GM18867 (cell line): Measurements from ENCODE around the gene RPL15.
"Not testable (repeated sequence)": the region's sequence is repeated elsewhere in the genome, so short reads cannot be mapped to it uniquely, and the experiment has no call there.

ENCODE experiments used
- ATAC-seq: cut with Tn5 transposase; IDR thresholded peaks from one replicate; pipeline ENCODE4 v1.9.1; 2021; ENCODE audit warnings: mild to moderate bottlenecking, moderate library complexity; ENCODE audit not compliant: unreplicated experiment

The RPL15 gene

DNA sequence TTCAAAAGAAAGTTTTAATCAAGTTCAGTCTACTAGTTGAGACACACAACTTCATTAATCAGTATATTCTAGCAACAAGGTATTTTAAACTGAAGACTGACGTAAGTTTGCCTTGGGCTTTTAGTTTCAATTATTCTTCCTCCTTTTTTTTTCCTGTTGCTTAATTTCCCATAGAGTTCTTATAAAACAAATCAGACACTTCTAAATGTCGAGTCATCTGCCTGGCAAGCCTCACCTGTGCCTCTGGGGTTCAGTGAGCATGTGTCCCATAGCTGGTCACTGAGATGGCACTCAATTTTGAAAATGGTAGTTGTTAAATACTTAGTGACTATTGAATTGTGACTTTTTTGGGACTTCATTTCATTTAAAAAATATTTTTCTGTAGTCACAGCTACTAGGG lies 27.5 kb upstream of the RPL15 start:
- no peak for ATAC-seq

DNA sequence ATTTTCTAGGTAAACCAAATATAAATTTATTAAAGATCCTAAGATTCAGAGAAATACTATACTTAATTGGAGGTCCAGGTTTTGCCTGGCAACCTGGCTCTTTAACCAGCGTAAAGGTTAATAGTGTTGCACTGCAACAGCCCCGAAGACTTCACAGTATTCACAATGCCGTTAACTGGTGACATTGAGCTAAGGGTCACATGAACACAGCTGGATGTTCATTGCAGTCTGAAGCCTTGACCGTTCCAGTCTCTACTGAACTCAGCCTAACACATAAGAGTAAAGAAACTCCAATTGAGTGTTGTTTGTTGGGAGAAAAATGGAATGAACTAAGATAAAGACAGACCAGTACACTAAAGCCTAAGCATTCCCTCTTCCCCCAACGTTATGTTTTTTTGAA lies 27.0 kb upstream of the RPL15 start:
- no peak for ATAC-seq

DNA sequence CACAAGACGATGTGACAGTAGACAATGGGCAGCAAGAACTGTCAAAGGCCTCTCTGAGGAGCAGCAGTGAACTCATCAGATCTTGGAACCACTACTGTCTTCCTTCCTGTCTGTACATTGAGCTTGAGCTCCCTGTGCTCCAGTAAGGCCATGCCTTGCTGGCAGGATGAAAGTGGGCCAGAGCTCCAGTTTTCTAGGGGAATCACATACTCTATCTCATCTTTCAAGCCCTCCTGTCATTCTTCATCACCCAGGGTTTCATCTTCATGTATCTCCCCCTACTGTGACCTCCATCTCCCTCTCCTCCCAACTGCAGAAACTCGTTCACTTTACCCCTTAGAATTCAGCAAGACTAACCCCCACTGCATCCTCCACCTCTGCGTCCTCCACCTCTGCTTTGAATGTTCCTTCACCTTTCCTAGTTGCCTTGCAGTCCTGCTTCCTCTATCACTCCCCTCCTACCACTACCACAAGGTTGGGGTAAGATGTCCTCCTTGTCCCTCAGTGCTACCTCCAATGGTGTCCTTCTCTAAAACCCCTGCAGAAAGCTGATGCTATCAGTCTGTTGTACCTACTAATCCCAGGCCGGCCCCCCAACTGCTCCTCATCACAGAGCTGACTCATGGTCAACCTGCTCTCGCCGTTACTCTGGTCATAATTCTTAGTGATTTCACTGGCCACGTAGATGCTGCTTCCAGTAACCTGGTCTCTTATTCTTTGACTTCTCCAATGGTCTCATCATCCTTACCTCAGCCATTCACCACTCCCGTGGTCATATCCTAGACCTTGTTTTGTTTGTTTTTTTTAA lies 22.5 kb upstream of the RPL15 start:
- no peak for ATAC-seq

DNA sequence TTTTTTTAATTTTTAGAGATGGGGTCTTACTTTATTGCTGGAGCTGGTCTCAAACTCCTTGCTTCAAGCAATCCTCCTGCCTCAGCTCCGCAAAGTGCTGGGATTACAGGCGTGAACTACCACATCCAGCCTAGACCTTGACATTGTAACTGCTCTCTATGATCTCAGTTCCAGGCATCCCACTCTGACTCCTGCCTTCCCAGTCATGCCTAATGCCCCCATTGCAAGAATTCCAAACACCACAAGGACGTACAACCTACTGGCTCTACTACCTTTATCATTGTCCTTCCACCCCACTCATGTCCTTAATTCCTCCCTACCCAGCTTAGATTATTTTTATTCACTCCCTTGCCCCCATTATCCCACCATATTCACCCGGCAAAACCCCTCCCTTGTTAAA lies 21.8 kb upstream of the RPL15 start:
- no peak for ATAC-seq

DNA sequence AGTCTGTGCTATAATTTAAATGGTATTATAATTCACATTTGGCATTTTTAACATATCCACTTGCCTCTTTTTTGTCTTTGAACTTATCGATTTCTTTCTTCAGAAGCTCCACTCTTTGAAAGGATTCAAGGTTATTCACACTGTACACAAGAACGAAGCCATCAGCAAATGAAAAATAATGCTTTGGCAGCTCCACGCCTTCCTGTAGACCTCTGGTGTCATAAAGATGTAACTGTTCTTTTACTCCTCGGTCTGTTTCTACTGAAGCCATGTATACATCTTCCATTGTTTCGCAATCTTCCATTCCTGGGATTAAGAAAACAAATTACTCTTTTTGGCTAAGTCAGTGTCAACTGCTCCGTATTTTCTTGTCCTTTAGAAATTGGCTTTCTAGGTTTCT lies 16.2 kb upstream of the RPL15 start:
- no peak for ATAC-seq

DNA sequence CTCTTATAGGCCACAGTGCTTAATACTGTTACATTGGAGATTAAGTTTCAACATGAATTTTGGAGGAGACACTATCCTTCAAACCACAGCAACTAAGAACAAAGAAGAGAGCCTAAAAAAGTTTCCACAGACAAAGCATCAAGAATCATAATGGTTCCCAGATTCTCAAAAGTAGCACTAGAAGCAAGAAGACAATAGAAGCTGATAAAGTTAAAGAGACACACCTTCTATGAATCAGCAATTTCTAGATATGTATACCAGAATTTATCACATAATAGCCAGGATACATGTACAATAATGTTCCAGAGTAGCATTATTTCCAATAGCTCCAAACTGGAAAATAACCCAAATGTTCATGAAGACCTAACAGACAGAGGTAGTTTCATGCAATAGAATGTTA lies 12.4 kb upstream of the RPL15 start:
- no peak for ATAC-seq

DNA sequence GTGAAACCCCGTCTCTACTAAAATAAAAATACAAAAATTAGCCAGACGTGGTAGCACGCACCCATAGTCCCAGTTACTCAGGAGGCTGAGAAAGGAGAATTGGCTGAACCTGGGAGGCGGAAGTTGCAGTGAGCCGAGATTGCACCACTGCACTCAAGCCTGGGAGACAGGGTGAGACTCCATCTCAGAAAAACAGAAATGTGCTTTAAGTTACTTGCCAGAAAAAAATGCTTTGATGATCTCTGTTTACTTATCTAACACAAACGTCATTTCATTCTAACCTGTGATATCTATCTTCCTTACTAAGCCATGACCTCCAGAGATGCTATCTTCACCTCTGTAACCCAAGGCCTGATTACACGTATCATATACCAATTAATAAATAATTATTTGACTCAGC lies 7.6 kb upstream of the RPL15 start:
- ATAC-seq = no peak

DNA sequence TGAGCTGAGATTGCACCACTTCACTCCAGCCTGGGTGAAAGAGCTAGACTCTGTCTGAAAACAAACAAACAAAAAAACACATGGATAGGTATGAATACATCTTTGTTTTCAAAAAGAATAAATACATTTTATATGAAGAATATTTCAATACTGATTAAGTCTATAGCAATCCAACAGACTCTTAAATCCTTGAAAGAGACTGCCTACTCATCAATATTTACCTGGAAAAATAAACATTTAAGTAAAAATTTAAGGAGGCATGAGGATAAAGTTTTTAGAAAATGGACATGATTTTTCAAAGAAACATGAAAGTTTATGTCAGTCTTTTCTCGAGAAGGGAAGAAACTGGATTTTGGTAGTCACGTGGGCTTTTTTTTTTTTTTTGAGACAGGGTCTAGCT lies 5.5 kb upstream of the RPL15 start:
- ATAC-seq = no peak

DNA sequence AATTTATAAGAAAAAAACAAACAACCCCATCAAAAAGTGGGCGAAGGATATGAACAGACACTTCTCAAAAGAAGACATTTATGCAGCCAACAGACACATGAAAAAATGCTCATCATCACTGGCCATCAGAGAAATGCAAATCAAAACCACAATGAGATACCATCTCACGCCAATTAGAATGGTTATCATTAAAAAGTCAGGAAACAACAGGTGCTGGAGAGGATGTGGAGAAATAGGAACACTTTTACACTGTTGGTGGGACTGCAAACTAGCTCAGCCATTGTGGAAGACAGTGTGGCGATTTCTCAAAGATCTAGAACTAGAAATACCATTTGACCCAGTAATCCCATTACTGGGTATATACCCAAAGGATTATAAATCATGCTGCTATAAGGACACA lies 4.6 kb upstream of the RPL15 start:
- ATAC-seq = not testable (repeated sequence)

DNA sequence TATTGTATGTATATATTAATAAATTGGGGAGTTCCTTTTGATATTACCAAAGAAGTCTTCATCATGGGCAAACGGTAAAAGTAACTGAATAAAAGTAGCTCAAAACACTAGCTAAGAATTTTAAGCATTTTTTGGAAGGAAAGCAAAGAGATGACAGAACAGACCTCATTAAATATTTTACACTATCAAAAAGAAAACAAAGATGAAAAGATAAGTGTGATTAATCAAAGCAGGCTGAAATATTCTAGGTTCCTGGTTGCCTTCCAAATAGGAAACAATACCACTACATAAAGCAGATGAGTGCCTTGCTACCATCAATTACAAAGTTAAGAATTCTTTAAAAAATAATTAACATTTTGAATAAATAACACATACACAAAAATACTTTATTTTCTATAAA lies 3.8 kb upstream of the RPL15 start:
- no peak for ATAC-seq

DNA sequence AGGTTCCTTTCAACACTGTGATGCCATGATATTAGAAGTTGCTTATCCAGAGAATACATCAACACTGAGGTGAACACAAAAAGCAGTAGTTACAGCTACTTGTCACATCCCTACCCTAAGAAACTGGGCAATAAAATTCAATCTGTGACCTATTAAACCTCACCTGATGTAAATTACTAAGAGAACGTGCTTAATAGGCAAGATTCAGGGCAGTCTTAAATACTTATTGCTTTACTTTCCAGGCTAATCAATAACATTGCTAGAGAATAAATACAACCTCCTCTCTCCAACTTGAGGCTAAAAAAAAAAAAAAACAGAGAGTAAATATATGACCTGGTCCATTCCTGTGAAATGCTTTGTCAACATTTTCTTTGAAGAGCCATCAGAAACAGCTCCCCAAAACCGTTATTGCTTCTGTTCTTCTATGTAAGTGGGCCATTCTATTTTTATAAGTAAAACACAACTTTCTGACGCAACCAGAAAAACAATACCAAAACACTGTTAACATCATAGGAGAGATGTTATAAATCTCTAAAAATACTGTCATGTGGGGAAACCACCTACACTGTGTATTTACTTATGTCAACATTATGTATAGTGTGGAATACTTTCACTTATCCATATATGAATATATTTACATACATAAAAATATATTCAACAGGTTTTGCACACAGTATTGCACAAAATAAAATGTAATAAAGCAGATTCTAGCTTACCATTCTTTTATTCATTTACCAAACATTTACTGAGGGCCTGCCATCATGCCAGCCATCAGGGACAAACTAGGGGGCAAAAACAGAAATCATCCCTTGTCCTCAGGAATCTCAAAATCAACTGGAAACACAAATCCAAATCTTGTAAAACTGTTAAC lies 2.8 kb upstream of the RPL15 start:
- no peak for ATAC-seq

DNA sequence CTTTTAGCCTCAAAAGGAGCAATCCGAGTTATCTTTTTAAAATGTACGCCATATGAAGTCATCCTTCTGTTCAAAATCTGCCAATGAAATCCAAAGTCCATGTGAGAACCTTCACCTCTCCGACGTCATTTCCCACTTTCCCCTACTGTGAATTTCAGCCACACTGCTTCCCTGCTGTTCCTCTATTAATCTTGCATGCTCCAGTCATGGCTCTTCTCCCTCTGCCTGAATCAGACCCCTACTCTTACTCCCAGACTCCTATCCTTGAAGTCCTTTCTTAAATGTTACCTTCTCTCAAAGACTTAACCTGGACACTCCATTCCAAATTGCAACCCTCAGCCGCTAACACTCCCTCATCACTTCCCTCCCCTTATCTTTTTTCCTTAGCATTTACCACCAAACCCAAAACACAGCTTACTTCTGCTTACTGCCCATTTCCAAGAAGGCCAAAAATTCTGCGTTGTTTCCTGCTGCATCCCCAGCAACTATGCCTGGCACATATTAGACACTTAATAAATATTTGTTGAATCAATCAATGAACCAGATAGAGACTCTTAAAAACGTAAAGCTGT lies 1.3 kb upstream of the RPL15 start:
- ATAC-seq = no peak

DNA sequence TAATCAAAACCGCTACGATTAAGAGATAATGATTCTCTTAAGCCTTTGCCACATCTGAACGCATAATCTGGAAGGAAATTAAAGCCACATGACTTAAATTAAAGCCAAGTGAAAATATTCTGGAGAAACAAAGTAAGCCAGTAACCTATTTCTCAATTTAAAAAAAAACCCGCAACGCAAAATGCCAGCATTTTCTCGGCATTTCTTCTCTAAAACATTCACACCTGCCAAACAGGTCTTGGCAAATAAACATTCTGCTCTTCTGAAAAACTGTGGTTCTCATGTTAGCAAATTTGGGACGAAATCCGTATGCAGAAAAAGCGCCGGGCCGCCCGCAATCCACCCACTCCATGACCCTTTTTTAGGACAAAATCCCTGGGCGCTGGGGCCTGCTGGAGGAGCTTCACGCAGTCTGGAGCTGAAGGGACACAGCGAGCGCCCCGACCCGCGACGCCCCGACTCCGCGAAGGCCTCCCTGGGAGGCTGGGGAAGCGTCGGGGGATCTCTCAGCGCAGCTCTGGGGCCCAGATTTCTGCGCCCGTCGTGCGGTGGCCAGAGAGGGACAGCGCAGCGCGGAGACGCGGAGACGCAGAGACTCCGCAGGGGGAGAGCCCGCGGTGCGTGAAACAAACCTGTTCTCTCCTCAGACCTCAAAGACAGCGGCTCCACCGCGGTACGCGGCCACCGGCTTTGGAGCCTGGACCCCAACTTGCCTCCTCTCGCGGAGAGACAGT lies 613 bp upstream of the RPL15 start:
- peak; percentile 49 for ATAC-seq

DNA sequence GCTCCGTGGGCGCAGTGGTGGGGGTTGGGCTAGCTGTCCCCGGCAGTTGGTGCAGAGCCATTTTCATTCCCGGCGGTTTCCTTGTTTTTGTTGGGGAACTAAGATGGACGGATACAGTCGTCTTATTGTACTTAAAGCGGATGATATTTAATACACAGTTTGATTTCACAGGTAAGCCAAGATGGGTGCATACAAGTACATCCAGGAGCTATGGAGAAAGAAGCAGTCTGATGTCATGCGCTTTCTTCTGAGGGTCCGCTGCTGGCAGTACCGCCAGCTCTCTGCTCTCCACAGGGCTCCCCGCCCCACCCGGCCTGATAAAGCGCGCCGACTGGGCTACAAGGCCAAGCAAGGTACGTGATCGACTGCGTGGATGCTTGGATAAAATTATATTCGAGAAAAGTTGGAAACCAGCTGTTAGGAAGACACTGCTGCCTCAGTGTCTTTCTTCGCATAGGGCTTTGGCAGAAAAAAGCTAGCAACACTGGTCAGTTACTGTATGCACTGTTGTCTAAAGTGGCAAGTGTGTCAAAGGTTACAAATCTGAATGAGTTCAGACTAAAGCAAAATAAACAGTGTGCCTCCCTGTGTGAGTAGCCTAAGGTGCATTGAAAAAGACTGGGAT lies 859 bp downstream of the RPL15 start:
- not testable (repeated sequence) for ATAC-seq

DNA sequence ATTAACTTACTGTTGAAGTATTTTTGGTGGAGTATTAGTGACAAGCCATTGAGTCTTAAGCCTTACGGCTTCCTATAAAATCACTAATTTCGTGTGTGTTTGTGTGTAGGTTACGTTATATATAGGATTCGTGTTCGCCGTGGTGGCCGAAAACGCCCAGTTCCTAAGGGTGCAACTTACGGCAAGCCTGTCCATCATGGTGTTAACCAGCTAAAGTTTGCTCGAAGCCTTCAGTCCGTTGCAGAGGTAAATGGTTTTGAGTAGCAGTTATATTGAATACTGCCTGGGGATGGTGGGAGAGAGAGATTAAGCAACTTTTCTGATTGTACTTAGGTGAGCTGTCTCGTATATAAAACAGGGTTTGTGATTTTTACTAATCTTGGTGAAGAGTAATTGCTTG lies 1.4 kb downstream of the RPL15 start:
- ATAC-seq = not testable (repeated sequence)

DNA sequence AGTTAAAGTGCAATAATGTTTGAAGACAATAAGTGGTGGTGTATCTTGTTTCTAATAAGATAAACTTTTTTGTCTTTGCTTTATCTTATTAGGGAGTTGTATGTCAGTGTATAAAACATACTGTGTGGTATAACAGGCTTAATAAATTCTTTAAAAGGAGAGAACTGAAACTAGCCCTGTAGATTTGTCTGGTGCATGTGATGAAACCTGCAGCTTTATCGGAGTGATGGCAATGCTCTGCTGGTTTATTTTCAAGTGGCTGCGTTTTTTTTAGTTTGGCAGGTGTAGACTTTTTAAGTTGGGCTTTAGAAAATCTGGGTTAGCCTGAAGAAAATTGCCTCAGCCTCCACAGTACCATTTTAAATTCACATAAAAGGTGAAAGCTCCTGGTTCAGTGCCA lies 2.7 kb downstream of the RPL15 start:
- no peak for ATAC-seq

DNA sequence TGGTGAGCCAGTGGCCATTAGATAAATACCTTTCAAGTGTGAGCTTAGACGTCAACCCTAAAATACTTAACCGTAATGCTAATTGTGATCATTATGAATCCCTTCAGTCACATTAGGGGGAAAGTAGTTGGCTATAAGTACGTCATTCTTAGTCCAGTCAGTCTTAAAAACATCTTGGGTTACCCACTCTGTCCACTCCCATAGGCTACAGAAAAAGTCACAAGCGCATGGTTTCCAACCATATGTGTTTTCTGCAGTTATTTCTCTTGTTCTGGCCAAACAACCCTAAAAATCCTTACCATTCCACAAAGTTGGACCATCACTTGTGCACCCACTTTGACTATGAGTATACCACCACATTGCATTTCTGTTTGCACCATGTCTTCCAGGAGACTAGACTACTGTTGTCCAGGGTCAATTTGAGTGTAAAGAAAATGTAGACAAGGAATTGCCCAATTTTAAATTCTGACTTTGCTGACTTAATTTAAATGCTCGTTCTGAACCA lies 3.3 kb downstream of the RPL15 start:
- ATAC-seq = no peak

DNA sequence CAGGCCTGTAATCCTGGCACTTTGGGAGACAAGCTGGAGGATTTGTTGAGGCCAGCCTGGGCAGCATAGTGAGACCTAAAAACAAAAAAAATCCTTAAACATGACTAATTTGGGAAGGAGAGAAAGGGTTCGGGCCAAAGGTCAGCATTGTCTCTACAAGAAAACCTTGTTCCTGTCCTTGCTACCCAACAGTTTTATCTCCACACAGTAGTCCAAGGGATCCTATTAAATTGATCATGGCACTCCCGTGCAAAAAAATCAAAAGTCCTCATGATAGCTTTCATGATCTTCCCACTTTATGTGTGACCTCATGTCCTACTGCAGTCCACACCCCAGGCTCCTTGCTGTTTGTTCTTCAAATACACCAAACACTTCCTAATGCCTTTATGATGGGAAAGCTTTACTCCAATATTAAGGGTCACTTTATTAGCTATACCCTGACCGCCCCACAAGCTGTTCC lies 4.2 kb downstream of the RPL15 start:
- no peak for ATAC-seq

DNA sequence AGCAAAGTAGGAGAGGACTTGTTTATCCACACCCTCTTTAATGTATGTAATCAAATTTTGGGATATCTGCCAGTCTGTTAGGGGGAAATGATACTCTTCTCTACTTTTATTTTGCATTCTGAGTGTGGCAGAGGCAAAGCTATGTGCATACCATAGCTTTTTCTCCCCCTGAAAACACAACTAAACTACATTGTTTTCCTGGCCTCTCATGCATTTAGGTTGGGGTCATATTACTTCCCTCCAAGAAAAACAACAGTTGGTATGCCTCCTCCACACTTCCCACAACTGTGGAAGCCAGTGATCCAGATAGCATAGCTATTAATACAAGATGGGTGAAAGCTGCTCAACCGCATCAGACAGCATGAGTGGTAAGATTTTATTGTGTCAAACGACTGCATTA lies 6.9 kb downstream of the RPL15 start:
- no peak for ATAC-seq

DNA sequence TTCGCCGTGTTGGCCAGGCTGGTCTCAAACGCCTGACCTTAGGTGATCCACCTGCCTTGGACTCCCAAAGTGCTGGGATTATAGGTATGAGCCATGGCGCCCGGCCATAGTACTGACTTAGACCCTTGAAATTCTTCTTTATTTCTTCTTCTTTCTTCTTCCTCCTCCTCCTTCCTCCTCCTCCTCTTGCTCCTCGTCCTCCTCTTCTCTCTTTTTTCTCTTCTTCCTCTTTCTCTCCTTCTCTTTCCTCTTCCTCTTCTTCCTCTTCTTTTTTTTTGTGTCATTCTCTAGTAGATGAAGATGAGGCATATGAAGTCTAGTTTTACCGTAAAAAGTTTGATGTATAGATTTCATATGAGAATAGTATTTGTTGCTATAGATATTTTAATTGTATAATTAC lies 9.3 kb downstream of the RPL15 start:
- no peak for ATAC-seq
